A549 treated with RU486 at 1 μM for 4 hours (cell line): ENCODE results near the gene SYNPR. TPM values are rescaled to one million over a fixed set of nuclear protein-coding genes. Genes with fewer than 3 reads are reported as not detected.

Experiments used
- total RNA-seq: library from RNA; stranded (reverse); fragments of 200-300 nt; extraction: Qiagen RNA extraction; gene quantifications from 5 replicates; pipeline ENCODE4 v1.2.3, GENCODE V29; 2022; ENCODE audit warnings: low read depth

The SYNPR gene
- total RNA-seq = not detected in 5 replicates

DNA sequence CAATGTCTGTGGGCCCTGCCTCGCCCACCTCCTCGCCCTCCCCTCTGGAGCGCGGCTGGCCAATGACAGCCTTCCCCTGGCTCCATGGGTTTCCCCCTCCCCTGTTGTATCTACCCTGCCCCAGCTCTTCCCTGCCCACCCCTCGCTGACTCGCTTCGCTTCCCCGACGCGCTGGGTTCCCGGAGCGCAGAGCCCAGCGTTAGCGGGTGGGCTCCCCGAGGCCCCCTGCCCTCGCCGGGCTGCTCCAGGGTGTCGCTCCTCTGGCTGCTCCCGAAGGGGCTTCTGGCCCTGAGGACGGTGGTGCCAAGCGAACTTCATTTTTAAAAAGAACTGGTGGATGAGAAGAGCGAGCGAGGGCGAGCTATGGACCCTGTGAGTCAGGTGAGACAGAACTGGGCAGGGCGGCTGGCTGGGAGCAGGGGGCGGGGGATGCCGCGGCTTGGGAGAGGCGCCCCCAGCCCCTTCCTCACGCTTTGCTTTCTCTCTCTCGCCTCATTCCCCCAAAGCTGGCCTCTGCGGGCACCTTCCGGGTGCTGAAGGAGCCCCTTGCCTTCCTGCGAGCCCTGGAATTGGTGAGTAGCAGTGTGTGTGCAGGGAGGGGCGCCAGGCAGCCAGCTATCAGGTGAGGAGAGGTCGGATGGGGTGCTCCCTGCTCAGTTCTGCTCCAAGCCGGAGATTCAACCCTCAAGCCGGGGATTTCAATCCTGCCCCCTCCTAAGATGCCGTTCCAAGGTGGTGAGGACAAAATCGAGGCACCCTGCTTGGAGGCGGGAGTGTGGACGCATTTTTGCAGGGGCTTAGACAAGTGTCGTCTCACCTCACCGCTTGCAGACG, at the start of gene SYNPR:
SYNPR (plus strand) TSS at position 138 of the 834 bp plus-strand sequence.

DNA sequence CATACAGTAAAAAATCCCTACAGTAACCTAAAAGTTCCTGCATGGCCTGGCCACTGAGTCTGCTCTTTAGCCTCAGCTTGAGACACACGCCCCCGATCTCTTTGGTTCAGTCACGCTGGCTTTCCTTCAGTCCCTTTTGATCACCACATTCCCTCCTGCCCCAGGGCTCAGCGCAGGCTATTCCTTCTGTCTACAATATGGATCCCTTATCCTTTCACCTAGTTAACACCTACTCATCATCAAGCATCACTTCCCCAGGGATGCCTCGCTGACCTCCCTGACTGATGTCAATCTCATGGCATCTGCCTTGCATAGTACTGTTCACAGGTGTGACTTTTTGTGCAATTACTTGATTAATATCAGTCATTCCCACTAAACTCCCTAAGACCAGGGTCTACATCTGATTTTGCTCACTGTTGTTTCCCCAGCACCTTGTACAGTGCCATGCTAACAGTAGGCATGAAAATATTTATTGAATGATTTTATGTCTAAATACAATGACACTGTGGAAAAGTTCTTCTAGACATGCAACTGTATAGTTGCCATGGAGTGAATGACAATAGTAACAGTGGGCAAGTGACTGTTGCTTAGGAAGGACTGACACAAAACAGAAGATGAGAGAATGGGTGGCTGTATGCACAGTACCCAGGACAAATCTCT, 374.1 kb downstream of the SYNPR start, which contains the start of gene SNTN:
SNTN (plus strand) TSS at position 610 of the 660 bp plus-strand sequence; CDS start at position 623, 13 bp downstream.

